SH-SY5Y (cell line): ENCODE data around the gene GPC3.

Experiments used
- GATA2 ChIP-seq: IDR thresholded peaks from 2 replicates; pipeline ENCODE4 v1.6.1; 2011; ENCODE audit warnings: mild to moderate bottlenecking, low read depth, low read length
- GATA3 ChIP-seq: IDR thresholded peaks from 2 replicates; pipeline ENCODE4 v1.6.1; 2011; ENCODE audit warnings: low read depth, mild to moderate bottlenecking, low read length, moderate library complexity

- TF ChIP-seq GATA2 (no peak), GATA3 (no peak)
Observed at GRCh38 chrX:133527415-133527814, 458.0 kb downstream of the GPC3 start.
